Ecto neural progenitor cell (in vitro differentiated cells): ENCODE results near the gene CCDC85C.
"Not testable (repeated sequence)": the region's sequence is repeated elsewhere in the genome, so short reads cannot be mapped to it uniquely, and the experiment has no call there.

ENCODE experiments used
- DNase-seq: peaks from one replicate; pipeline ENCODE4 v3.0.0-alpha.2; 2018; ENCODE audit warnings: low spot score

The CCDC85C gene

DNA sequence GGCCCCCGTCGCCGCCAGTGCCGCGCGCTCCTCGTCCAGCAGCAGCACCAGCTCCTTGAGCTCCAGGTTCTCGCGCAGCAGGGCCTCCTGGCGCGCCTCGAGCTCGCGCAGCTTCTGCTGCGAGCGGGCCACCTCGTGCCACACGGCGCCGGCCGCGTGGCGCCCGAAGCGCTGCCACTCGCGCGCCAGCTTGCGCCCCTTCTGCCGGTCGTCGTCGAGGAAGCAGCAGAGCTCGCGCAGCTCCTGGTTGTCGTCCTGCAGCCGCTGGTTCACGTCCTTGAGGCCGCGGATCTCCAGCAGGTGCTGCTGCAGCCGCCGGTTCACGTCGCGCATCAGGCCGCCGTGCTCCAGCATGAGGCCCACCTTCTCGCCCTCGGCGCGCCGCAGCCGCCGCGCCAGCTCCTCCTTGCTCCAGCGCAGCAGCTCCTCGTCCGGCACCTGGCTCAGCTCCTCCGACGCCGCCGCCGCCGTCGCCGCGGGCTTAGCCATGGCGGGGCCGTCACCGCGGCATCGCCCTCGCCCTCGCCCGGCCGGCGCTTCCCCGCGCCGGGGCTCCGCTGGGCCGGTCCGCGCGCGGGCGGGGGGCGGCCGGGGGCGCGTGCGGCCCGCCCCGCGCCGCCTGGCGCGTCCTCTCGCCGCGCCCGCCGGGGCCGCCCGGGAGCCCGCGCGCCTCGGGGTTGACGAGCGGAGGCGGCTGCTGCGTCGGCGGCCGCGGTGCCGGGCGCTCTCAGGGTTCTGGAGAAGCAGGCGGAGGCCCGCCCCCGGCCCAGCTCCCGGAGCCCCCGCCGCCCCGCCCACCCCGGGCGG lies at the start of gene CCDC85C:
Gene CCDC85C (minus strand): TSS at position 737 of the 807 bp plus-strand sequence. CDS start 248 bp downstream, at position 489.
- DNase-seq, result peak; percentile 75

DNA sequence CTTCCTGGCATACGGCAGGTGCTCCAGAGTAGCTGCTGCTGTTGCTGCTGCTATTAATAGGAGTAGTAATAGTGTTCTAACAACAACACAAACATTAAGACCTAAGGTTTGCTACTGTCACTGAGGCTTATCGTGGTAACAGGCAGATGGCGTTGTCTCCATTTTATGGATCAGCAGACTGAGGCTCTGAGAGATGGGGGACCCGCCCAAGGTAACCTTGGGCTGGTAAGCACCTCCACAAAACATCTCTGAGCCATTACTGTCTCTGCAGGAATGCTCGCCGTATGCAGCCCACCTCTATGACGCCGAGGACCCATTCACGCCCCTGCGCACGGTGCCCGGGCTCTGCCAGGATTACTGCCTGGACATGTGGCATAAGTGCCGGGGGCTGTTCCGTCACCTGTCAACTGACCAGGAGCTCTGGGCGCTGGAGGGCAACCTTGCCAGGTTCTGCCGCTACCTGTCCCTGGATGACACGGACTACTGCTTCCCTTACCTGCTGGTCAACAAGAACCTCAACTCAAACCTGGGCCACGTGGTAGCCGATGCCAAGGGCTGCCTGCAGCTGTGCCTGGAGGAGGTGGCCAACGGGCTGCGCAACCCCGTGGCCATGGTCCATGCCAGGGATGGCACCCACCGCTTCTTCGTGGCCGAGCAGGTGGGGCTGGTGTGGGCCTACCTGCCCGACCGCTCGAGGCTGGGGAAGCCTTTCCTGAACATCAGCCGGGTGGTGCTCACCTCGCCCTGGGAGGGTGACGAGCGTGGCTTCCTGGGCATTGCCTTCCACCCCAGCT lies 48.1 kb upstream of the CCDC85C start:
- DNase-seq, result no peak

DNA sequence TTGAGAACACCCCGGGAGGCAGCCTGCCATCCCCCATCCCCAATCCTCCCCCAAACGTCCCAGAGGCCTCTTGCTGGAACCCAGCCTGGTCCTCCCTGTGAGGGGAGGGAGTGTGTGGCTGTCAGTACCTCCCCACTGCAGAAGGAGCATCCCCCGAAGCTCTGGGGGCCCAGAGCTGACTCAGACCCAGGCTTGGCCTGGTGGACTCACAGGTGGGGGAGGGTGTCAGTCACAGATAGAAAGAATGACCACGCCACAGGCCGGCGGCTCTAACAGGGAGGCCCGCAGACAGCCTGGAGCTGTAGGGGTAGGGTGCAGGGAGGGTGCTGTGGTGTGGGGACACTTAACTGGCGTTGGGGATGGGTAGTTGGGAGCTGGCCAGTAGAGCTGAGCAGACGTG lies 46.2 kb upstream of the CCDC85C start:
- DNase-seq, result no peak

DNA sequence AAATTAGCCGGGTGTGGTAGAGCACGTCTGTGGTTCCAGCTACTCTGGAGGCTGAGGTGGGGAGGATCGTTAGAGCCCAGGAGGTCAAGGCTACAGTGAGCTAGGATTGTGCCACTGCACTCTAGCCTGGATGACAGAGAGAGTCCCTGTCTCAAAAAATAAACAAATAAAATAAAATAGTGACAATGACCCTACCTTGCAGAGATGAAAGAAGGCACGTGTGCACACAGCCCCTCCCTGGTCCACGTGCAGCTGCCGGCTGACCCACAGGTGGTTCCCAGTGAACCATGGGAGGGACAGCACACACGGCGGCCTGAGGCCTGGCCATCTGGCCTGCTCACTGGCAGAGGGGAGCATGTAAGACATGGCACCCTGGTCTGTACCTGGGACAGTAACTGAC lies 45.6 kb upstream of the CCDC85C start:
- no peak for DNase-seq

DNA sequence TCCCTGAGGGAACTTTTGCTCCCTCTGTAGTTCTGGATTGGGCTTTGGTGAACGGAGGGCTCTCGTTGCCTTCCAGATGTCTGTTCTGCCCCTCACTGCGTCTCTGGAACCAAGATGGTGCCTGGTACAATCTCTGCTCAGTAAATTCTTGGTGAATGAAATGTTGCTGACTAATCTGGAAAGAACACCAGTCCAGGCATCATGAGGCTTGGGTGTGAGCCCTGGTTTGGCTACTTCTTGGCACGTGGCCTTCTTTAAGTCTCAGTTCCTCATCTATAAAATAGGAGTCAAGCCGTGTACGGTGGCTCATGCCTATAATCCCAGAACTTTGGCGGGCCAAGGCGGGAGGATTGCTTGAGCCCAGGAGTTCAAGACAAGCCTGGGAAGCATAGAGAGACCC lies 45.2 kb upstream of the CCDC85C start:
- DNase-seq, result no peak

DNA sequence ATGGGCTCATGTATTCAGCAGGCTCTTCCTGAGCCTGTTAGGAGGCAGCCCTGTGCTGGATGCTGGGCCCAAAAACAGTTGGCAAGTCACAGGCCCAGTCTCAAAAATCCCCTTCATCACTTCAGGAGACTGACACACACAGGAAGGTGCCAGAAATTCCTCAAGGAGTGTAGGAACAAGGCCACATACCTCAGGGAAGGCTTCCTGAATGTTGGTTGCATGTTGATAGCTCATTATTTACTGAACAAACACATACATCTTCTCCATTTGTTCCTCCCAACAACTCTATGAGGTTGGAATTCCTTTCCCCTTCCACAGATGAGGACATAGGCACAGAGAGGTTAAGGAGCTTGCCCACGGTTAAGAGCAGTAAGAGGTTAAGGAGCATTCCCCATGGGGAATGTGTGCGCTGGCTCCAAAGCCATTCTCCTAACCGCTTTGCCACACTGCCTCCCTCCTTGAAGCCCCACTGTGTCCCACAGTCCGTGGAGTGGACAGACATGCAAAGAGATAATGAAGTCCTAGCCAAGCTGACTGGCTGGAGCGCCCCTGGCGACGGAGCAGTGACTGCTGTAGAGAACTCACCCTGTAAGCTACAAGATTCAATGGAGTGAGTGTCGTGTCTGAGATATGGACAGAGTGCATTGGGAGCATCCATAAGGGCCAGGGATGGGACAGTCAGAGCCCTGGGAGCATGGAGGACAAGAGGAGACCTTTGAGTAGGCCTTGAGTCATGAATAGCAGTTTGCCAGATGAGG lies 44.2 kb upstream of the CCDC85C start:
- no peak for DNase-seq

DNA sequence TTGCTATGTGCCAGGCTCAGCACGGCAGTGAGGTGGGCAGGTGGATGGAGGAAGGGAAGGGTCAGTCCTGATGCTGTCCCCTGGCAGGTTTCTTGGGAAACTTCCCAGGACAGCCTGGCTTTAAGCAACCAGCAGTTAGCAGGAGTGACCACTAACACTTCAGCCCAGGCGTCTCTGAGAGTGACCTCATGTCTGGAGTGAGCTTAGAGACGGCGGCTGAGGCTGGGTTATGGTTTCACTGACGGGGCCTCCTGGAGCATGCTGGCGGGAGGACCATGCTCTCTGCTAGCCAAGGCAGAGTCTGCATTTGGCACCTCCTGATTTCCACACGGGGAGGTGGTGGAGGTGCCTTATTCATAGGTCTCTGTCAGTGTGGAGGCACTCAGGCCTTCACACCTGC lies 43.4 kb upstream of the CCDC85C start:
- DNase-seq, result no peak

DNA sequence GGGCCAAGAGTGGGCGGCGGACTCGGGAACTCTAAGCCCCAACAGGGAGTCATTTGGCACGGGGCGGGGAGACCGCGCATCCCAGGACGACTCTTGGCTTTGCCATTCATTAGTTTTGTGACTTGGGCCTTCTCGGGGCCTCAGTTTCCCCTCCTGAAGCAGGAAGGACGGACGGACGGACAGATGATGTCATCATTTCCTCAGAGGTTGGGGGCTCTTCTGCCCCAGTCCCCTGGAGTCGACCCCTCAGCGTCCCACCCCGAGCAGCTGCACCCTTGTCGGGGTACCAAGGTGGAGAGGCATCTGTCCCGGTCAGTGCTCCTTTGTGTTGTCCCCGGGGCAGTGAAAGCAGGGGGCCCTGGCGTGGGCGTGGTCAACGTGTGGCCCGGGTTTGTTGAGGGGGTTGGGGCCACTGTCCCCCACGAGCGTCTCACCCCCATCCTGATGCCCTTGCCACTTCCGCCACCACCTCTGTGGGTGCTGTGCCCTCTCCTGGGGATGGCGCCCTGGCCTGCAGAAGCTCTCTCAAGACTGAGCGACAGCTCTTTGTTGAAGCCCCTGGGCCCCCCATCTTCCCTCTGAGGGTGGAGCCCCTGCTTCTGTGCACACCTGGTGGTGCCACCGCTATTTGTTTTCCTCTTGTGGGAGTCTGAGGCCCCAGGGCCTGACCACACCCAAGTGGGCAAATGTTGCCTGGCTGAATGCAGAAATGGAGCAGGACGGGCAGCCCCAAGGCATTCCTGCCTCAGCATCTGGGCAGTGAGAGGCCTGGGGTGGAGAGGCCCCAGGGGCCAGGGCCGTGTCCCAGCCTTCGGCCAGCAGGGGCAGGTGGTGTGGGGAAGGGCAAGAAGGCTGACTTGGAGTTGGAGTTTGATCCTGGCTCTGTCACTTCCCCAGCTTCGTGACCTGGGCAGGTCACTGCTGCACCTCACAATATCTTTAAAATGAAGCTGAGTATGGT lies 41.8 kb upstream of the CCDC85C start:
- DNase-seq, result no peak

DNA sequence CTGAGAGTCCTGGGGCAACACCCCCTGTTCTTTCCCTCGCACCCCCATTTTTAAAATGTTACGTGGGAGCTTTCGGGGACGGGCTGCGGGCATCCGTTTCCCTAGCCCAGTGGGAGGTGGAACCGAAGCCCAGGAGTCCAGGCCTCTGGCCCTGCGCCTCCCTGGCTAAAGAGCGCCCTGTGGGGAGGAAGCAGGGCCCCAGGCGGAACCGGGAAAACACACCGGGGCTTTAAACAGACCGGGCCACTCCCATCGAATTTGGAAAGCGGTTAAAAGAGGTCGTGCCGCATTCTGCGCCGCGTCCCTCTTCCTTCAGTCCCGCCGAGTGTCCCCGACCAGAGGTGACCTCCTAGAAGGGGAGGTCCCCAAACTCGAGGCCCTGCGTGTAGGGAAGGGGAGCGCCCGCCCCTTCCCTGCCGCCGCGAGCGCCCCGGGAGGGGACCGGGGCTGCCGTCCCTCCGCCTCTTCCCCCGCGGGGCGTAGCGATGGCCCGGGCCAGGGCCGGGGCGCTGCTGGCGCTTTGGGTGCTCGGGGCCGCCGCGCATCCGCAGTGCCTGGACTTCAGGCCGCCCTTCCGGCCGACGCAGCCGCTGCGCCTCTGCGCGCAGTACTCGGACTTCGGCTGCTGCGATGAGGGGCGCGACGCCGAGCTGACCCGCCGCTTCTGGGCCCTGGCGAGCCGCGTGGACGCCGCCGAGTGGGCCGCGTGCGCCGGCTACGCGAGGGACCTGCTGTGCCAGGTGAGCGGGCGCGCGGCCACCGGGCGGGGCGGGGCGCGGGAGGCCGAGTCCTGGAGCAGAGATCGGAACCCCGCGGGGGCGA lies 40.9 kb upstream of the CCDC85C start, which contains the start of gene HHIPL1:
Gene HHIPL1 (plus strand): TSS at position 407 of the 822 bp plus-strand sequence. CDS start 79 bp downstream, at position 486.
- DNase-seq, result peak; percentile 73

DNA sequence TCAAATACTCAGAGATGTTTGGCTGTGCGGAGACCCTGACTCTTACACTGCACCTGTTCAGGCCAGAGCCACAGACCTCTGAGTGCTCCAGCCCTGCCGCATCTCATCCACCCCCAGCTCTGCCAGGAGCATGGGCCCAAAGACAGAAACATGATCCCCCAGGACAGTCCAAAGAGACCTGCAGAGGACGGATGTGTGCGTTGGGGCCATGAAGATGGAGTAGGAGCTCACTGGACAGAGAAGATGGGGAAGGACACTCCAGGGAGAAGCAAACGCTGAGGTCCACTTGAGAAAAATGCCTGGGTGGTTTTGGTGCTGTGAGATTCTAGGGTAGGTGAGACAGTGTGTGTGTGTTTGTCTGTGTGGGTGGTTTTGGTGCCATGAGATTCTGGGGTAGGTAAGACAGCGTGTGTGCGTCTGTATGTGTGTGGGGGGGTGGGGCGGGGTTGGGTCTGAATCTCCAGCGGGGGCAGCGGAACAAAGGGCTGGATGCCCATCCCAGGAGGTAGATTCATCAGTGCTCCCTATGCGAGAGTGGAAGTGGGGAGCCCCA lies 40.1 kb upstream of the CCDC85C start:
- no peak for DNase-seq

DNA sequence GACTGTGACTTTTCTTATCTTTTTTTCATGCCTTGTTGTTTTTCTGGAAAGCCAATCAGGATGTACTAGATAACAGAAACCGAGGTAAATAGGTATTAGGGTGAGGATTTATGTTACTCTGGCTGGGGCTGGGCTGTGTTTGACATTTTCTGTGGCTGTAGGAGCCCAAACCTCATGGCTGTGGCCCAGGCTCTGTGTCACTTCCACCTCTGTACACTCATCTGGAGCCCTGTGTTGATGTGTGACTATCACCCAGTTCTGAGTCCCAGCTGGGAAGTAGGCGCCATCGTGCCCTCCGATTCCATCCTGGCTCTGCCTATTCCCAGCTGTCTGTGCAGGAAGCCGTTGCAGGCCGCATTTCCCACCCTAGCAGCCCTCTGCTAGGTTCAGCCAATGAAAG lies 39.3 kb upstream of the CCDC85C start:
- no peak for DNase-seq

DNA sequence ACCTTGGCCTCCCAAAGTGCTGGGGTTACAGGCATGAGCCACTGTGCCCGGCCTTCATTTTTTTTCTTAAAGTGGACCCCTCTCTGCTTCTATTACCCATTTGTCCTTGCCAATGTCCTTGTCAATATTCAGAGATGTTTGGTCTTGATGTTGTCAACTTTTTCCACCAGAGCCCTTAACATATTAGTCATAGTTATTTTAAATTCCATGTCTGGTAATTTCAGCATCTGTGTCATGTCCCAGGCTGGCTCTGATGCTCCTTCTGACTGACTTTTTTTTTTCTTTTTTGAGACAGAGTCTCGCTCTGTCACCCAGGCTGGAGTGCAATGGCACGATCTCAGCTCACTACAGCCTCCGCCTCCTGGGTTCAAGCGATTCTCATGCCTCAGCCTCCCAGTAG lies 38.8 kb upstream of the CCDC85C start:
- DNase-seq, result not testable (repeated sequence)

DNA sequence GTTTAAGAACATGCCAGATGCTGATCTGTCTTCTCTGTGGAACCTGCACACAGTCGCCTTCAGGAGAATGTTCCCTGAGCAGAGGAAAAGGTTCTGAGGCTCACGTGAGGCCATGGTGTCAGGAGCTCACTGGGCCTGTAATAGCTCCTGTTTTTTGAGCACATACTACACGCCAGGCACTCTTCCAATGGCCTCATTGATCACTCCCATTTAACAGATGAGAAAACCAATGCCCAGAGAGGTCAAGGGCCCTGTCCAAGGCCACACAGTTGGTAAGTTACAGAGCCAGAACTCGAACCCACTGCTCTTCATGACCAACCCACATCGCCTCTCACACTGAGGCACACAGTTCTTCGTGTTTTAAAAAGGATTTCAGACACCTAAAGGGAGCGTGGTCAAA lies 33.6 kb upstream of the CCDC85C start:
- DNase-seq, result no peak

DNA sequence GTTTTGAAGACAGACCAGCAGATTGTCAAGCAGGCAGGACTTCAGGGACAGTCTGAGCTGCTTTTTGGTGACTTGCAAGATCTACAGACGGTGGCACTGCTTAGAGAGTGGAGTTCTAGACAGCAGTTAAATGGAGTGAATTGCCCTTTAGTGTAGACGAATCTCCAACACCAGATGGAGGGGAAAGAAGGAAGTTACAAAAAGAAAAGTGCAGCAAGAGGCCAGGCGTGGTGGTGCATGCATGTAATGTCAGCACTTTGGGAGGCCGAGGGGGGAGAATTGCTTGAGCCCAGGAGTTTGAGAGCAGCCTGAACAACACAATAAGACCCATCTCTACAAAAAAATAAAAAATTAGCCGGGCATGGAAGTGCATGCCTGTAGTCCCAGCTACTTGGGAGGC lies 32.5 kb upstream of the CCDC85C start:
- no peak for DNase-seq

DNA sequence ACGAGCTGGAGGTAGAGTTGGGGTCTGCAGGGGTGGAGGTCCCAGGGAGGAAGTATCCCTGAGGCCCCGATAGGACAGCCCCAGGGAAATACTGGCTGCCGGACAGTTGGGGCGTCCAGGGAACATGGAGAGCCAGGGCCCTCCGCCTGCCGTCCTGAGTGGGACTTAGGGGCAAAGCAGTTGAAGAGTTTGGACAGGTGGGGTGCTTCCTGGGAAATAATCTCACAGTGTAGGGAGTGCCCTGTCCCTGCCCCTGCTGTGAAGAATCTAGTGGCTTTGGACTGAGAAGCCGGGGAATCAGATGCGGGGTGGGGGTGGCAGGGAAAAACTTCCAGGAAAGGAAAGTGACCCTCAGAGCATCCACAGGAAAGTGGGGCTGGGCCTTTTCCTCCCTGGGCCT lies 31.1 kb upstream of the CCDC85C start:
- DNase-seq, result no peak

DNA sequence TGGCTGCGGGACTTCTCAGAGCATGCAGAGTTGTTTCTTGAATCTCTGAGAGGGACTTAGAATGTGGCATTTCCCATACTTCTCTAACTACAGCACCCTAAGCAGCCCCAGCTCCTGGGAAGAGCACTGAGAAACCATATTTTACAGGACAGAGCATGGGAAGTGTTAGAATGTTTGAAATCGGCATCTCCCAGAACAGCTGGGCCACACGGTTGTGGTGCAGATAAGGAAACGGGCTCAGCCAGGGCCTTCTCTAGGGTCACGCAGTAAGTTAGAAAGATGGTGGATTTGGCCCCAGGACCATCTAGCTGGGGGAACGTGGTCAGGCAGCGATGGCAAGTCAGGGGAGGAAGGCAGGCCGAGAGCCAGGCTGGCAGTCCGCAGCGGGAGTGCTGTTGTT lies 30.4 kb upstream of the CCDC85C start:
- DNase-seq, result no peak

DNA sequence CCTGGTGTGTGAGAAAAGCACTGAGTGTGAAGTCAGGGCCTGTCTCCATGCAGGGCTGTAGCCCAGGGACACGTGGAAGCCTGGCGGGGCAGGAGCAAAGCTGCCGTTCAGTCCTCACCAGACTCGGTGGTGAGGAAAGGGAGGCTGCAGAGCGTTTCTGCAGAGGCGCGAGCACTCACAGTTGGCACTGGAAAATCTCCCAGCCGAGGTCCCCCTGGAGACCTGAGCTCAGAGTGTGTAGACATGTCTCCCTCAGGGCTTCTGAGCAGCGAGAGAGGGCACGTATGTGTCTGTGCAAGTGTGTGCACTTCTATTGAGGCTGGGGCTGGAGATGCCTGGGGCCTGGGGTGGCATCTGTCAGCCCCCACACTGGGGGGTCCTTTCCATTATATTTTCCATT lies 29.9 kb upstream of the CCDC85C start:
- DNase-seq, result no peak

DNA sequence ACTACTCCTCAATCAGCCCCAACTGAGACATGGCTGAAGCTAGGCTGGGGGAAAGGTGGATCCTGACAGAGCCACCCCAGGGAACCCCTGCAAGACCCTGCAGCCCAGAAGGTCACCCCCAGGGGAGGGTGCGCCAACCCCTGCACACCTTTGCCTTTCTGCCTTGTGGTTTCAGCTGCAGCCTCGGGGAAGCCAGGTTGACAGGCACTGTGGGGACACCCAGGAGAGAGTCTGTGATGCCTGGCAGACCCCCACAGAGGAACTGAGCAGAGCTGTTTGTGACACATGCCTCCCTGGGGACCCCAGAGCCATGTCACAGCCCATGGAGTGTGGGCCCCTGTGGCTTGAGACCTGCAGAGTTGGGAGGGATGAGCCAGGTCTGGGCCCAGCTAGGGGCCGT lies 29.1 kb upstream of the CCDC85C start:
- DNase-seq, result no peak

DNA sequence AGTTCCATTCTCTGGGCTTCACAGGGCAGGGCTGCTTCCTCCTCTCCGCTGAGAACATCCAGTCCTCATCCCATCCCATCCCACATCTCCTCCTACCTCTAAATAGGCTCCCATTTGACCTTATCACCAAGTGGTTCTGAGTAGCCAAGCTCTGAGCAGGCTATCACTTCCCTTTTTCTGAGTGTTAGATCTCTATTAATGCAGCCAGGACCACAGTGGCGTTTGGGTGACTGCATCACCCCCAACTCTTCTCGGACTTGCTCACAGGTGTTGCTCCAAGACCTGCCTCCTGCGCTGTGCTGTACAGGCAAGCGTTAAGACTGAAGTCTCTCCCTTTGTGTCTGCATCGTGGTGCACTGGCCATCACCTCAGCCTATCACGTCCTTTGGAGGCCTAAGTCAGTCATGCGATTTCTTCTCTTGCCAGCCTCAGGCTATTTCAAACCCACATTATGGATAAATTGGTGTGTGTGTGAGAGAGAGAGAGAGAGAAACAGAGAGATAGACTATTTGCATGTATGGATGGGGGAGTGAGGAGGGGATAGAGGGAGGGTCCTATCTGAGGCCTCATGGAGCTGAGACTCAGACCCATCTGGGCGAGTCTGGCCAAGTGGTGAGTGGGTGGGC lies 28.5 kb upstream of the CCDC85C start:
- no peak for DNase-seq

DNA sequence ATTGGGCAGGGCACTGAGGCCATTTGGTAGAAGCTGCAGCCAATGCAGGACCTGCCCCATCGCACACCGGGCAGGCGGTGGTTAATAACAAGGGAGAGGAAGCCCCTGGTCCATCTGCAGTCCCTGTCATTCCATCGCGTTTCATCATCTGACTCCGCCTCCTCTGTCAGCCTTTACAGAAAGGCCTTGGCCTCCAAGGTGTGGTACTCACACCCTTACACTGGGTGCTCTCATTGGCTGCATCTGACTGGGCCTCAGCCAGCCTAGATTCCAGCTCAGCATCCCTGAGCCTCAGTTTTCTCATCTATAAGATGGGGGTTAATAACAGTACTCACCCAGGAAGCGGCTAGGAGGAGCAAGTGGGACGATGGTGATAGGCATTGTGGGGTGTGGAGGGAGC lies 26.2 kb upstream of the CCDC85C start:
- DNase-seq, result no peak
